ENCODE data around the gene RALBP1. TPM values are rescaled to one million over a fixed set of nuclear protein-coding genes. Genes with fewer than 3 reads are reported as not detected.

The RALBP1 gene
- total and polyA plus RNA-seq, 2 of the 8 experiments (the other 6 are each of a cell fraction or from before 2014, with no cell fraction given) = 40.3 to 67.8 TPM

GRCh38 chr18:9436206-9436929, 38.9 kb upstream of the RALBP1 start:
- no peak overlapping the region for H2BK15ac ChIP-seq (ENCODE audit: low read length)
- no peak overlapping the region for H3K9ac ChIP-seq (replicated peaks in 1 of 4; ENCODE audit: extremely low read depth in 1 of 4, low read depth in 3 of 4, low read length in 3 of 4)
- no peak overlapping the region for H2BK120ac ChIP-seq (replicated peaks; ENCODE audit: low read depth, low read length)
- no peak overlapping the region for H3K14ac ChIP-seq (ENCODE audit: insufficient read length)
- no peaks in the 10 kb centered on the region for H3K23me2 ChIP-seq (ENCODE audit: low read depth, low read length)
- H3K79me1 ChIP-seq (ENCODE audit: low read depth, low read length) = no peaks in the 10 kb centered on the region
- peak overlapping the region; percentile 40; the same call in 1 of the 2 replicates for H2BK5ac ChIP-seq (ENCODE audit: low read depth, low read length)
- H4K91ac ChIP-seq (replicated peaks; ENCODE audit: insufficient read length, low read length) = no peak overlapping the region
- H3K18ac ChIP-seq (ENCODE audit: extremely low read depth, low read length) = no peak overlapping the region
- POLR2A ChIA-PET (ENCODE audit: partially characterized antibody) = no interaction called here
- no peaks in the 10 kb centered on the region for H3K36me3 ChIP-seq (ENCODE audit: control insufficient read depth in 2 of 4, insufficient read depth in 4 of 4, low read length in 3 of 4)
- no peak overlapping the region for H4K8ac ChIP-seq (ENCODE audit: extremely low read depth, insufficient read depth, low read length)
- H3K4ac ChIP-seq (replicated peaks; ENCODE audit: insufficient read length, low read depth, low read length) = no peak overlapping the region
- TF ChIP-seq KDM5A (IDR thresholded peaks at IDR 0.05; ENCODE audit: low read length) (no peak), EGR1 (IDR thresholded peaks at IDR 0.05; ENCODE audit: borderline replicate concordance, low read depth, low read length) (no peak), HDAC2 (IDR thresholded peaks at IDR 0.05; ENCODE audit: borderline replicate concordance in 1 of 2, low read depth in 2 of 2, low read length in 2 of 2) (no peak), BRCA1 (IDR thresholded peaks at IDR 0.05; ENCODE audit: low read depth, low read length) (no peak), RFX5 (IDR thresholded peaks at IDR 0.05; ENCODE audit: borderline replicate concordance, low read depth, low read length) (no peak), SRF (IDR thresholded peaks at IDR 0.05; ENCODE audit: low read depth, low read length) (no peak), TBP (IDR thresholded peaks at IDR 0.05; ENCODE audit: low read depth, low read length) (no peak), POU5F1 (IDR thresholded peaks at IDR 0.05; ENCODE audit: low read depth, low read length) (no peak)
- H3K27me3 ChIP-seq (replicated peaks in 1 of 4; ENCODE audit: control insufficient read depth in 3 of 4, extremely low read depth in 1 of 4, insufficient read depth in 3 of 4, low read length in 3 of 4) = no peaks in the 10 kb centered on the region
- peak overlapping the region; percentile 89 for H2AFZ ChIP-seq (ENCODE audit: low read length)
- peaks cover 0 to 11% (median 3%) of the 10 kb centered on the region in 4 experiments; a peak in 5 of 7 replicates for H3K4me1 ChIP-seq (replicated peaks in 1 of 4; ENCODE audit: control insufficient read depth in 3 of 4, insufficient read depth in 4 of 4, low read length in 3 of 4)
- H3K4me2 ChIP-seq (ENCODE audit: insufficient read depth in 1 of 2, low read depth in 2 of 2, low read length in 2 of 2) = no peak overlapping the region
- DNase-seq (ENCODE audit: low read depth in 1 of 2, low spot score in 2 of 2) (no peak), FAIRE-seq (no peak)
- H2AK5ac ChIP-seq (ENCODE audit: low read depth, low read length) = no peak overlapping the region
- H3K79me2 ChIP-seq (ENCODE audit: control insufficient read depth in 1 of 2, insufficient read depth in 2 of 2, low read length in 2 of 2) = no peaks in the 10 kb centered on the region
- no peak overlapping the region for H2BK12ac ChIP-seq (ENCODE audit: low read depth, low read length)
- WGBS, 2 experiments (ENCODE audit: extremely low coverage in 1 of 2, insufficient coverage in 1 of 2, insufficient read length in 1 of 2, insufficient replicate concordance in 2 of 2, low coverage in 1 of 2, low lambda C conversion rate in 2 of 2, missing lambda C conversion rate in 1 of 2) = 93% methylated on average over 5 of the region's 5 CpGs; no CpG with 5 or more reads in 1 of the 2 experiments
- H4K20me1 ChIP-seq (replicated peaks in 1 of 2; ENCODE audit: control insufficient read depth in 1 of 2, insufficient read depth in 2 of 2, low read length in 2 of 2) = no peaks in the 10 kb centered on the region
- H3K4me3 ChIP-seq (ENCODE audit: extremely low read depth in 1 of 4, insufficient read depth in 2 of 4, low read depth in 3 of 4, low read length in 4 of 4) = no peak overlapping the region
- no peaks in the 10 kb centered on the region for H3K9me3 ChIP-seq (ENCODE audit: insufficient read depth in 2 of 2, low read depth in 1 of 2, low read length in 1 of 2)
- H3K56ac ChIP-seq (replicated peaks; ENCODE audit: insufficient read length, low read depth, low read length) = no peak overlapping the region
- H3K23ac ChIP-seq (ENCODE audit: insufficient read length) = no peak overlapping the region
- H4K5ac ChIP-seq (ENCODE audit: insufficient read length, low read depth, low read length) = no peak overlapping the region
- CTCF ChIA-PET (ENCODE audit: partially characterized antibody) = no interaction called here
- H2BK20ac ChIP-seq (ENCODE audit: low read length) = peak overlapping the region; percentile 66; the same call in 1 of the 2 replicates
- no peak overlapping the region for H3K27ac ChIP-seq (ENCODE audit: low read depth, low read length)

All from H1 (cell line).